Measurements from ENCODE around the gene ABCA2. TPM values are rescaled to one million over a fixed set of nuclear protein-coding genes. Genes with fewer than 3 reads are reported as not detected.
A peak's percentile ranks its signal among the peaks of the same experiment; 100 is the strongest.

Gene ABCA2
- total RNA-seq, 4 donors from 2014 or later = 14.1 to 20.0 (median 16.7) TPM

DNA sequence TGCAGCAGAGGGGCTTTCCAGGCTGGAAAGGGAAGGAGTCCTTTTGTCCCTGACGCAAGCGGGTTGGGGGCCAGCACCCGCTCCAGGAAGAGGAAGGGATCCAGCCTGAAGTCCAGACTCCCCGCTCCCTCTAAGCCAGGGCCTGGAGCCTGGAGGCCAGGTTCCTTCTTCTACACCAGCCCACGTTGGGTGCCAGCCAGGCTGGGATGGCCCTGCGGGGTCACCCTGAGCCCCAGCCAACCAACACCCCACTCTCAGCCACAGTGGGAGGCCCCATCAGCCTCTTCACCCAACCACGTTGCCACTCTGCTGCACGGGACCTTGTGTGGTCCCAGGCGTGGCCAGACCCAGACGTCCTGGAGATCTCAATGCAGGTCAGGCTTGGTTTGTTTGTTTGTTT lies 4.8 kb upstream of the ABCA2 start:
- DNase-seq (peak; percentile 35 to 53), ATAC-seq (no peak)
- peaks cover 11 to 13% of the 10 kb centered on the region in 2 donors for H3K4me1 ChIP-seq
- no peak overlapping the region for H3K27ac ChIP-seq
- in situ Hi-C loops (cut with MboI; ENCODE audit: low sequenced_read_pairs in 4 of 4) (loop anchor here in 3 of 4 donors (5.0 to 10.0 kb wide), 3 partner anchors 88 to 248 kb away; partner anchors contain the start of genes C8G (in 1 of the 3) and FBXW5 (in 1 of the 3)), intact Hi-C loops (cut with DNase I; ENCODE audit: low total_unique reads) (no loop called here)
- H3K36me3 ChIP-seq = no peaks in the 10 kb centered on the region
- H3K9me3 ChIP-seq = no peaks in the 10 kb centered on the region
- TF ChIP-seq, protein P1, sequence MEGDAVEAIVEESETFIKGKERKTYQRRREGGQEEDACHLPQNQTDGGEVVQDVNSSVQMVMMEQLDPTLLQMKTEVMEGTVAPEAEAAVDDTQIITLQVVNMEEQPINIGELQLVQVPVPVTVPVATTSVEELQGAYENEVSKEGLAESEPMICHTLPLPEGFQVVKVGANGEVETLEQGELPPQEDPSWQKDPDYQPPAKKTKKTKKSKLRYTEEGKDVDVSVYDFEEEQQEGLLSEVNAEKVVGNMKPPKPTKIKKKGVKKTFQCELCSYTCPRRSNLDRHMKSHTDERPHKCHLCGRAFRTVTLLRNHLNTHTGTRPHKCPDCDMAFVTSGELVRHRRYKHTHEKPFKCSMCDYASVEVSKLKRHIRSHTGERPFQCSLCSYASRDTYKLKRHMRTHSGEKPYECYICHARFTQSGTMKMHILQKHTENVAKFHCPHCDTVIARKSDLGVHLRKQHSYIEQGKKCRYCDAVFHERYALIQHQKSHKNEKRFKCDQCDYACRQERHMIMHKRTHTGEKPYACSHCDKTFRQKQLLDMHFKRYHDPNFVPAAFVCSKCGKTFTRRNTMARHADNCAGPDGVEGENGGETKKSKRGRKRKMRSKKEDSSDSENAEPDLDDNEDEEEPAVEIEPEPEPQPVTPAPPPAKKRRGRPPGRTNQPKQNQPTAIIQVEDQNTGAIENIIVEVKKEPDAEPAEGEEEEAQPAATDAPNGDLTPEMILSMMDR (IDR thresholded peaks at IDR 0.05 in 4 of 5, conservative IDR thresholded peaks at IDR 0.05 in 1 of 5) = no peak
- no peak for TF ChIP-seq POLR2A (IDR thresholded peaks at IDR 0.05)
- H3K27me3 ChIP-seq = peaks cover 0 to 6% (median 0%) of the 10 kb centered on the region in 3 donors
- peak overlapping the region in 1 of 4 donors; percentile 12 for H3K4me3 ChIP-seq

- no peak for DNase-seq
- no peaks in the 10 kb centered on the region for H3K36me3 ChIP-seq
- peaks cover 16 to 17% of the 10 kb centered on the region in 2 donors for H3K4me1 ChIP-seq
- TF ChIP-seq POLR2A (IDR thresholded peaks at IDR 0.05) = no peak
- TF ChIP-seq, protein P1 (IDR thresholded peaks at IDR 0.05 in 4 of 5, conservative IDR thresholded peaks at IDR 0.05 in 1 of 5) = no peak
- intact Hi-C loops (cut with DNase I; ENCODE audit: low total_unique reads) (no loop called here), in situ Hi-C loops (cut with MboI; ENCODE audit: low sequenced_read_pairs in 4 of 4) (loop anchor here in 3 of 4 donors (5.0 to 10.0 kb wide), 3 partner anchors 87 to 247 kb away; partner anchors contain the start of genes C8G (in 1 of the 3) and FBXW5 (in 1 of the 3))
- peaks cover 0 to 6% (median 0%) of the 10 kb centered on the region in 3 donors for H3K27me3 ChIP-seq
- no peak within 1 kb of the TSS for H3K4me3 ChIP-seq
- H3K27ac ChIP-seq = no peak within 1 kb of the TSS
- no peak for ATAC-seq
- H3K9me3 ChIP-seq = no peaks in the 10 kb centered on the region
Observed at GRCh38 chr9:137031904-137032640, 4.0 kb upstream of the ABCA2 start, which contains the start of gene FUT7. Gene FUT7 (minus strand): TSS chr9:137032088. CDS start chr9:137031991, 97 bp downstream.

GRCh38 chr9:137030538-137031527 lies 2.8 kb upstream of the ABCA2 start:
- ATAC-seq (no peak), DNase-seq (no peak)
- H3K9me3 ChIP-seq = no peaks in the 10 kb centered on the region
- in situ Hi-C loops (cut with MboI; ENCODE audit: low sequenced_read_pairs in 4 of 4) = loop anchor here in 3 of 4 donors (5.0 to 10.0 kb wide), 3 partner anchors 86 to 246 kb away; partner anchors contain the start of genes C8G (in 1 of the 3) and FBXW5 (in 1 of the 3)
- intact Hi-C loops (cut with DNase I; ENCODE audit: low total_unique reads) = no loop called here
- TF ChIP-seq, protein P1 (IDR thresholded peaks at IDR 0.05 in 4 of 5, conservative IDR thresholded peaks at IDR 0.05 in 1 of 5) = no peak
- TF ChIP-seq POLR2A (IDR thresholded peaks at IDR 0.05) = no peak
- H3K4me1 ChIP-seq = peaks cover 23% of the 10 kb centered on the region in 2 donors
- no peak overlapping the region for H3K4me3 ChIP-seq
- H3K27ac ChIP-seq = no peak overlapping the region
- H3K27me3 ChIP-seq = peaks cover 0 to 6% (median 0%) of the 10 kb centered on the region in 3 donors
- no peaks in the 10 kb centered on the region for H3K36me3 ChIP-seq

- DNase-seq (no peak), ATAC-seq (no peak)
- Histone ChIP-seq H3K27ac (no peak overlapping the region), H3K4me1 (peaks cover 21 to 23% of the 10 kb centered on the region in 2 donors), H3K27me3 (peaks cover 0 to 6% (median 0%) of the 10 kb centered on the region in 3 donors), H3K4me3 (no peak overlapping the region), H3K9me3 (no peaks in the 10 kb centered on the region), H3K36me3 (no peaks in the 10 kb centered on the region)
- no peak for TF ChIP-seq POLR2A (IDR thresholded peaks at IDR 0.05)
- TF ChIP-seq, protein P1 (IDR thresholded peaks at IDR 0.05 in 4 of 5, conservative IDR thresholded peaks at IDR 0.05 in 1 of 5) = no peak
- in situ Hi-C loops (cut with MboI; ENCODE audit: low sequenced_read_pairs in 4 of 4) = loop anchor here in 3 of 4 donors (5.0 to 10.0 kb wide), 3 partner anchors 85 to 245 kb away; partner anchors contain the start of genes C8G (in 1 of the 3) and FBXW5 (in 1 of the 3)
- intact Hi-C loops (cut with DNase I; ENCODE audit: low total_unique reads) = no loop called here
Observed at GRCh38 chr9:137030006-137030405, 2.0 kb upstream of the ABCA2 start.
